Superior temporal gyrus (tissue), 1 donor: ENCODE data around the gene GOLGA1.

Experiments
- DNase-seq: peaks from one replicate; pipeline ENCODE4 v3.0.0-alpha.2; 2016; ENCODE audit errors: extremely low spot score

GOLGA1 gene

DNA sequence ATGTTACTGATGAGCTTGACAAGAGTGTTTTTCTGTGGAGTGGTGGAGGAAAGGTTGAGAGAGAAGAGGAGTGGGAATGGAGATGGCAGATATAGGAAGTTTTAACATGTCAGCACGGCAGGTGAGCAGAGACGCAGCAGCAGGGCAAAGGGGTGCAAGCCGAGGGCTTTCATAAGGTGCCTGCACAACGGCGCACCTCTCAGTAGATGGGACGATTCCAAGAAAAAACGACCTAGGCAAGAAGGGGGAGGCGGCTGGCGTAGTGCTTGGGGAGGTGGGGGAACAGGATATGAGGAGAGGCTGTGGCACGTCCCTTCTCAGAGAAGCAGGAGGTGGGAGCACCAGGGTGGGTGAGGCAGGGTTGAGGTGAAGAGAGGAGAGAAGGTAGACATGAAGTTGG, 54.4 kb downstream of the GOLGA1 start:
- no peak for DNase-seq

DNA sequence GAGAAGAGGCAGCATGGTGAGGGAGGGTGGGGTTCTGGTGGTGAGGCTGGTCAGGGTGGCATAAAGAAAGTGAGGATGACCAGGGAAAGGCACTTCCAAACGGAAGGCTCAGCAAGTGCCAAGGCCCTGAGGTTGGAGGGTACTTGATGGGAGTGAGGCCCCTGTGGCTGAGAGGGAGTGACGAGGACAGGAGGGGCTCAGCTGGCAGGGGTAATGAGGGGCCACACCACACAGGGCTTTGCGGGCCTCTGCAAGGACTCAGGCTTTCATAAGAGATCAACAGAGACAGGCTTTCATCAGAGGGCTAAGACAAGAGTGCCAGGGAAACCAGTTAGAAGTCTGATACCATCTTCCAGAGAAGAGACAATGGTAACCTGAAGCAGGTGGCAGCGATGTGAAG, 55.3 kb downstream of the GOLGA1 start:
- no peak for DNase-seq

GRCh38 chr9:124884376-124884775, 56.5 kb downstream of the GOLGA1 start:
- no peak for DNase-seq

DNA sequence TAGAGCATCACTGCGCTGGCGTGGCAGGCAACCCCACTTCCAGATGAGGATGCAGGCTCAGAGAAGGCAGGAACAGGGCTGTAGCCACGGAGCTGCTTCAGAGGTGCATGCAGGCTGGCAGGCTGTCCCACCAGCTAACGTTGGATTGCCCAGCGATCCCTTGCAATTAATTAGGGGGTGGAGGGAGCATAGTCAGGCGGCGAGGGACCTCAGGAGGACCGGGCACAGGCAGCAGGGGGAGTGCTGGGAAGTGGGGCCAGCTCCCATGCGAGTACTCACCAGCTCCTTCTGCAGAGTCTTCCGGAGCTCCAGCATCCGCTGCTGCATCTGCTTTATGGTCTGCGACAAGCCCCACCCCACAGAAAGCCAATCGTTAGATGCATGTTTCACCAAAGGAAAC, 58.7 kb downstream of the GOLGA1 start:
- DNase-seq: no peak

- no peak for DNase-seq
Measured at GRCh38 chr9:124881138-124881743, 59.6 kb downstream of the GOLGA1 start.

GRCh38 chr9:124880501-124880900, 60.4 kb downstream of the GOLGA1 start:
- DNase-seq: peak; percentile 21

DNA sequence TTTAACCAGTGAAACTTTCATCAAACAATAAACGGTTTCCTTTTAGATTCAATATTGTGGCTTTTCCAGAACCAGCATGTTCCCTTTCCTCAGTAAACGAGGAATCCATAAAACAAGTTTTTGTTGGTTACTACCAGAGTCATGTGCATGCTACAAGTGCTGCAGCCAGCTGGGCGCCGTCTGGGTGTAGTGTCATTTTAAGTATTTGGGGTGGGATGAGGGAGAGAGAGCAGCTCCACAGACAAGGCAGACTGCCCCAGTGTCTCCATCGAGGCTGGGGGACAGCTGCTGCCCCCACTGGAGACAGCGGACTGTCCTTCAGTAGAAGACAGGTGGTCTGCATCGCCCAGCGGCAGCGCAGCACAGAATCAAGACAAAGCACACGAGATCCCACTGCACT, 61.7 kb downstream of the GOLGA1 start:
- DNase-seq: no peak

DNA sequence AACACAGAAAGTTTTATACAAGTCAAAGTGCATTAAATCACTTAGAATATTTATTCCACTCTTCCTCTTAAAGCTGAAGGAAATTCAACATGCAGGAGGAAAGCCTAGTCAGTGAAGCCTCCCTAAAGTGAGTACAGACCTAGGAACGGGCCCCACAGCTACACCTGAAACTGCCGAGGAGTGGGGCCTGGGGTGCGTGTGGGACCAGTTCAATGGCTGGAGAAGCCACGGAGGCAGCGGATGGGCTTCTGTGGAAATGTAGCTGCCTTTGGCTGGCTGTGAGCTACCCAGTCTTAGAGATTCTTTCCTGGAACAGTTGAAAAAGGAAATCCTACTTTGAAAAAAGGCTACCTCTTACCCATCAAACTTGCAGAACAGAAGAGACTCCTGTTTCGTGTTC, 62.4 kb downstream of the GOLGA1 start:
- DNase-seq: no peak

- no peak for DNase-seq
Measured at GRCh38 chr9:124878021-124878420, 62.9 kb downstream of the GOLGA1 start.

DNA sequence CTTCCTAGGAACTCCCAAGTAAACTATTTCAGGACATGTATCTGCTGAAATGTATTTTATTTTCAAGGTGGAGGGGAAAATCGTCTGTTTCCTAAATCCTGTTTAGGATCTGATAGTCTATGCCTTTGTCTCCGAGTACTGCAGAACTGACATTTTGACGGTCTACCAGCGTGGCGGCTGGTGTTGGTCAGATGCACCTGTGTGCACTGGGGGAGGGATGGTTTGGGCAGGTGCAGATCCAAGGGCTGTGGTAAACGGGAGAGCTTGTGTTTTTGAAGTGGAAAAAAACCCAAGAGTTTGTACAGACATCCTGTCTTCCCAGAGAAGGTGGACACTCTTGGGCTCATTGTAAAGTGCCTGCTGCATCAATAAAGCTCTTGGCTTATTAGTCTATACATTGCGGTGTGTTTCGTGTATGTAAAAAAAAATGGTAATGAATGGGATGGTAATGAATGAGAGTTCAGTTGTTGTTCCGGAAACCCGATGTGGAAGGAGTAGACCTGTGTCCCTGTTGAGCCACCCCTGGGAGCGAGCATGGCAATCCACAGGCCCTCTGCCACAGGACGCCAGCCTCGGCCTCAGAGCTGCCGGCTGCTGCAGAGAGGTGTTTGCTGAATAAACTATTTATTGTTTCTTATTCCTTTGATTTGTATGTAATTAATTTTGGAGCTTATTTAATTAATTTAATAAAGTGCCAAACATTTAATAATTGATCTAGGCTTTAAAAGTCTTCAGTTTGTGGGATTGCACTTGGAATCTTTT, 63.7 kb downstream of the GOLGA1 start:
- no peak for DNase-seq

DNA sequence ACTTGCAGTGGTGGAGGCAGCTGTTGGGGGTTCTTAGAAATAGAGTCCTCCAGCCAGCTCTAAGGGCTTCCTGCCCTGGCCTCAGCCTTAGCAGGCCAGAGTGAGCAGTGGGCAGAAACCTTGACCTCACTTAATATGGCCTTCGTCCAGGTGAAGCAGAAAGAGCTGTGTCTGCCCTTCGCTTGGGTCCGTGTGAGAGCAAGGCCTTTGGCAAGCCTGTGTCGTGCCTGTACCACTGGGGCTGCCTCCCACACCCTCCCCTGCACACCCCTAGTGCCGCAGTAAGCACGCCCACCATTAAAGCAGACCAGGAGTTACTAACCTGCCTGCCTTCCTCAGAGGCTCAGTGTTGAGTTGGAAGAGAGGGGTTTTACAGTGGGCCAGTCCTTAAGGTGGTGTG, 65.4 kb downstream of the GOLGA1 start:
- no peak for DNase-seq

DNA sequence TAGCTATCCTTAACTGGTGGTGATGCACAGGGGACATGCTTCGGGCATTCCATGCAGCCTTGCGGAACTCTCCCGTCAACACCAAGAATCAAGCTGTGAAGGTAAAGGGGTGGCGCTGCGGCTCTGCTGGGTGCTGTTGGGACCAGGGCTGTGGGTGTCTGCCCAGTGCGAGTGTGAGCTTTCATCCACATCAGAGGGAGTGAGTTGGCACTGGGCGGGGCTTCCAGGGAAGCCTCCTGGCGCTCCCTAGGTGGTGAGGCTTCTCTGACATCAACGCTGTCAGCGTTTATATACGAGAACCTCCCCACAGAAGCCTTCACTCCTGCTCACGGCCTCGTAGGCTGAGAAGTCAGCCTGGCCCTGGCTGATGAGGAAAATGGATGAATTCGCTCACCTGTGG, 67.2 kb downstream of the GOLGA1 start:
- DNase-seq: peak; percentile 20

GRCh38 chr9:124871156-124871561, 69.7 kb downstream of the GOLGA1 start:
- no peak for DNase-seq

- DNase-seq: no peak
Measured at GRCh38 chr9:124870723-124871122, 70.2 kb downstream of the GOLGA1 start.

DNA sequence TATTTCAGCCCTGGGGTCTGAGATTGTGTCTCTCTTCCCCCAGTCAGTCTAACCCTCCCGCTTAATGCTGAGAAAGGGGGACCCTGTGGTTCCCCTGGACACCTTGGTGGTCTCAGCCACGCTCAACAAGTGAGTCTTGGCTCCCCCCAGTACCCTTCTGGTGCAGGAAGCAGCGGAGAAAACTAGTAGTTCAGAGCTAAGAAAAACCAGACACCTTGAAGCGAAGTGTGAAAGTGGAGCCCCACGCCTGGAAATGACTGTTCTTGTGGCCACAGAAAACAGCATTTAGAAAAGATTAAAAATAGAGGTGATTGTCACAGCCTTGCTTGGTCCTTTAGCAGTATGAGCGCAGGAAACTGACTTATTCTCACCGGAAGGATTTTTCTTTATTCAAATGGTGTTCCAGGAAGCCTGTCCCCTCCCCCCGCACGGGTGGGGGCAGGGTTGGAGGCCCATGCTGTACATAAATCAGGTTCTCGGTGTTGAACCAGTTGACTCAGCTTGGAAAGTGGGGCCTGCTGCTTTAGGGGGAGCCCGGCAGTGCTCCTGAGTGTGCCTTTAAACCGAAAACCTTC, 70.8 kb downstream of the GOLGA1 start:
- peak; percentile 36 for DNase-seq

DNA sequence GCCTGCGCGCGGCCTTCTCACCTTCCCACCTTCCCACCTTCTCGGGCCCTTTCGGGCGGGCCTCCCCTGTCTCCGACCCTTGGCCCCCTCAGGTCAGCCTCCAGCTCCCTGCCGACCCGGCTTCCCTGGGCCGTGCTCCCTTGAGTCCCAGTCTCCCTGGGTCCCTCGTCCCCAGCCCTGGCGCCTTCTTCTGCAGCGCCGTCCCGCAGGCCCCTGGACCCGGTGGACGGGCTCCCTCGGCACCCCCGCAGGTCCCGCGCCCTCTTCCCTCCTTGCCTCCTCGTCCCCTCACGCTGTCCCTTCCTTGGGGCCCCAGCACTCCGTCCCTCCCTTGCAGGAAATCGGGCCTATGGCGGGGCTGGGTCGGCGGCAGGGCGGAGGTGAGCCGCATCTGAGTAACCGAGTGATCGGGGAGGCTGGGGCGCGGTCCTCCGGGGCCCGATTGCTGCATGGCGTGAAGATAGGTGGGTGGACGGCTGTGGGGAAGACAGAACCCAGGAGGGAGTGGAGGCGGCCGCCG, 71.4 kb downstream of the GOLGA1 start:
- no peak for DNase-seq

GRCh38 chr9:124868511-124869465, 72.1 kb downstream of the GOLGA1 start:
- peak; percentile 85 for DNase-seq

DNA sequence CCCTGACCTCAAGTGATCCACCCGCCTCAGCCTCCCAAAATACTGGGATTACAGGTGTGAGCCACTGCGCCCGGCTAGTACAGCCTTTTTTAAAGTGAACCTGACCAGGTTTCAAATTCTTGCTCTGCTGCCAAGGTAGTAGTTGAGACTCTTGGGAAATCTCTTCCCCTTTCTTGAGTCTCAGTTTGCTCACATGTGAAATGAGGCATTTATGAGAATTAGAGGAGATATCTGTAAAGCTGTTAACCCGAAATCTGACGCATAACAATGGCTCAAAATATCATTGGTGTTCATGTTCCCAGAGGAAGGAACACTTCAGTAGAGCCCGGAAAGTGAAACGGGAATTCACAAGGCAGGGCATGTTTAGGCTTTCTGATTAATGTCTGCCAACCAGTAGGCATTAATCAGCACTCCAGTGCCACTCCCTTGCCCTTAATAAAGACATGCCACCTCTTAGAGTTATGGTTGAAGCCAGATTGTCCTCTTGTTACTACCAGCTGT, 77.5 kb downstream of the GOLGA1 start:
- DNase-seq: no peak

- peak; percentile 93 for DNase-seq
Measured at GRCh38 chr9:124861342-124862229, 79.3 kb downstream of the GOLGA1 start, which contains the start of the genes ARPC5L and RPL35. Gene ARPC5L (plus strand): TSS chr9:124862130. CDS start chr9:124869291, 7,161 bp downstream. Gene RPL35 (minus strand): TSS chr9:124861957. CDS start chr9:124861912, 45 bp downstream.

GRCh38 chr9:124860582-124861341, 80.1 kb downstream of the GOLGA1 start:
- peak; percentile 12 for DNase-seq
